Neural crest cell (in vitro differentiated cells): ENCODE data around the gene COX10. TPM values are rescaled to one million over a fixed set of nuclear protein-coding genes. Genes with fewer than 3 reads are reported as not detected.
A peak's percentile ranks its signal among the peaks of the same experiment; 100 is the strongest.

Experiments used
- DNase-seq: peaks from one replicate; pipeline ENCODE4 v3.0.0; 2021; ENCODE audit warnings: low read depth, mixed read lengths, low spot score
- H3K27ac Mint-ChIP-seq: one replicate; pipeline ENCODE4 v1.8.0; 2021; ENCODE audit warnings: mild to moderate bottlenecking, mixed read lengths; ENCODE audit not compliant: unreplicated experiment
- H3K27me3 Mint-ChIP-seq: 2 replicates; pipeline ENCODE4 v1.8.0; 2021; ENCODE audit warnings: low read depth, mild to moderate bottlenecking, mixed read lengths
- H3K36me3 Mint-ChIP-seq: 2 replicates; pipeline ENCODE4 v1.8.0; 2021; ENCODE audit warnings: low read depth, mild to moderate bottlenecking, mixed read lengths
- H3K4me1 Mint-ChIP-seq: 2 replicates; pipeline ENCODE4 v1.8.0; 2021; ENCODE audit warnings: mixed read lengths
- H3K4me3 Mint-ChIP-seq: one replicate; pipeline ENCODE4 v1.8.0; 2021; ENCODE audit warnings: mild to moderate bottlenecking, mixed read lengths
- H3K9me3 Mint-ChIP-seq: 2 replicates; pipeline ENCODE4 v1.8.0; 2021; ENCODE audit warnings: mixed read lengths
- total RNA-seq: library from RNA; stranded (reverse); gene quantifications from 2 replicates; pipeline ENCODE4 v1.2.1, GENCODE V29; 2021
- TF ChIP-seq, protein P1 (sequence below): fragments of 200-600 bp; sonication (generic); conservative IDR thresholded peaks from 2 replicates; pipeline ENCODE4 v1.5.0; 2021; ENCODE audit warnings: antibody characterized with exemption, mild to moderate bottlenecking

Gene COX10
- total RNA-seq, 1 donor from 2014 or later = 19.3 TPM

GRCh38 chr17:14150619-14151018, 81.3 kb downstream of the COX10 start:
- Mint-ChIP-seq H3K36me3 (peaks cover 5% of the 10 kb centered on the region), H3K27me3 (no peaks in the 10 kb centered on the region), H3K27ac (no peak overlapping the region), H3K4me3 (no peak overlapping the region), H3K4me1 (no peaks in the 10 kb centered on the region), H3K9me3 (peaks cover 7% of the 10 kb centered on the region)
- DNase-seq = no peak
- TF ChIP-seq, protein P1, sequence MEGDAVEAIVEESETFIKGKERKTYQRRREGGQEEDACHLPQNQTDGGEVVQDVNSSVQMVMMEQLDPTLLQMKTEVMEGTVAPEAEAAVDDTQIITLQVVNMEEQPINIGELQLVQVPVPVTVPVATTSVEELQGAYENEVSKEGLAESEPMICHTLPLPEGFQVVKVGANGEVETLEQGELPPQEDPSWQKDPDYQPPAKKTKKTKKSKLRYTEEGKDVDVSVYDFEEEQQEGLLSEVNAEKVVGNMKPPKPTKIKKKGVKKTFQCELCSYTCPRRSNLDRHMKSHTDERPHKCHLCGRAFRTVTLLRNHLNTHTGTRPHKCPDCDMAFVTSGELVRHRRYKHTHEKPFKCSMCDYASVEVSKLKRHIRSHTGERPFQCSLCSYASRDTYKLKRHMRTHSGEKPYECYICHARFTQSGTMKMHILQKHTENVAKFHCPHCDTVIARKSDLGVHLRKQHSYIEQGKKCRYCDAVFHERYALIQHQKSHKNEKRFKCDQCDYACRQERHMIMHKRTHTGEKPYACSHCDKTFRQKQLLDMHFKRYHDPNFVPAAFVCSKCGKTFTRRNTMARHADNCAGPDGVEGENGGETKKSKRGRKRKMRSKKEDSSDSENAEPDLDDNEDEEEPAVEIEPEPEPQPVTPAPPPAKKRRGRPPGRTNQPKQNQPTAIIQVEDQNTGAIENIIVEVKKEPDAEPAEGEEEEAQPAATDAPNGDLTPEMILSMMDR = no peak

DNA sequence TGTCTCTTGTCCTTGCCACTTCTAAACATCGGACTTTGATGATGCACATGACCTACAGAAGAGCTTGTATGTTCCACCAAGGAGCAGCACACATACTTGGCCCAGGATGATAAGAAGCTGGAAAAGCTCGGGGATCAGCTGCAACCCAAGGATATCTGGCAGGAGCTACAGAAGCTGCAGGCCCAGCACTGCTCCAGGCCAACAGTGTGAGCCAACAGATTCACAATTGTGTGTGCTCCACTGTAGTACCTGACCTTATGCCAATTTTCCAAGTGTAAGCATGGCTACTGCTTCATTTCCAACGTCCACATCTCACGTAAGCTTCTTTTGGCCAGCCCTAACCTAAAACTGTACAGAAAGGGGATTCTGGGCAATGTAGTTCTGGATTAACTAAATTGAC, 83.4 kb downstream of the COX10 start:
- TF ChIP-seq, protein P1 = no peak
- H3K9me3 Mint-ChIP-seq = peaks cover 2% of the 10 kb centered on the region
- H3K36me3 Mint-ChIP-seq = peaks cover 2% of the 10 kb centered on the region
- no peak for DNase-seq
- H3K4me1 Mint-ChIP-seq = no peaks in the 10 kb centered on the region
- H3K4me3 Mint-ChIP-seq = no peak overlapping the region
- no peaks in the 10 kb centered on the region for H3K27me3 Mint-ChIP-seq
- no peak overlapping the region for H3K27ac Mint-ChIP-seq

GRCh38 chr17:14153374-14153773, 84.1 kb downstream of the COX10 start:
- Mint-ChIP-seq H3K9me3 (peaks cover 2% of the 10 kb centered on the region), H3K4me1 (no peaks in the 10 kb centered on the region), H3K27ac (no peak overlapping the region), H3K36me3 (peaks cover 2% of the 10 kb centered on the region), H3K4me3 (no peak overlapping the region), H3K27me3 (no peaks in the 10 kb centered on the region)
- no peak for DNase-seq
- TF ChIP-seq, protein P1 = no peak

DNA sequence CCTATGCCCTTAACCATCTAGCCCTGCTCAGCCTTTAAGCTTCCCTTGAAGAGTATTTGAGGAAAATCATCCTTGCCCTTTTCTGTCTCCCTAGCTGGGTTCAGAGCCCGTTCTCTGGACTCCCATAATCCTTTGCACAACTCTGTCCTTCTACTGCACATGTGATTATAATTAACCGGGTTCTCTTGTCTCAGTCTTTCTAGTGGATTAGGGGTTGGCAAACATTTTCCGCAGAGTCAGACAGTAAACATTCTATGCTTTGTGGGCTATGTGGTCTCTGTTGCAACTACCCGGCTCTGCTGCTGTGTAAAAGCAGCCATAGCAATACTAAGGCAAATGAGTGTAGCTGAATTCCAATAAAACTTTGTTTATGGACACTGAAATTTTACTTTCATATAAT, 87.4 kb downstream of the COX10 start:
- Mint-ChIP-seq H3K4me3 (no peak overlapping the region), H3K4me1 (no peaks in the 10 kb centered on the region), H3K9me3 (peaks cover 2% of the 10 kb centered on the region), H3K36me3 (peaks cover 3% of the 10 kb centered on the region), H3K27me3 (no peaks in the 10 kb centered on the region), H3K27ac (peak overlapping the region; percentile 48)
- no peak for DNase-seq
- TF ChIP-seq, protein P1 = no peak

- H3K4me1 Mint-ChIP-seq = no peaks in the 10 kb centered on the region
- TF ChIP-seq, protein P1 = no peak
- peaks cover 2% of the 10 kb centered on the region for H3K9me3 Mint-ChIP-seq
- H3K27me3 Mint-ChIP-seq = no peaks in the 10 kb centered on the region
- H3K27ac Mint-ChIP-seq = no peak overlapping the region
- no peak overlapping the region for H3K4me3 Mint-ChIP-seq
- no peak for DNase-seq
- peaks cover 4% of the 10 kb centered on the region for H3K36me3 Mint-ChIP-seq
These were observed 88.5 kb downstream of the COX10 start for GRCh38 chr17:14157822-14158221.

- no peaks in the 10 kb centered on the region for H3K27me3 Mint-ChIP-seq
- no peak overlapping the region for H3K27ac Mint-ChIP-seq
- peaks cover 7% of the 10 kb centered on the region for H3K36me3 Mint-ChIP-seq
- peaks cover 2% of the 10 kb centered on the region for H3K9me3 Mint-ChIP-seq
- DNase-seq = no peak
- no peaks in the 10 kb centered on the region for H3K4me1 Mint-ChIP-seq
- TF ChIP-seq, protein P1 = no peak
- no peak overlapping the region for H3K4me3 Mint-ChIP-seq
These were observed 89.4 kb downstream of the COX10 start for GRCh38 chr17:14158707-14159106.
